SKM-1 (cell line): ENCODE results near the gene TBX3.

Experiments used
- DNase-seq: peaks from one replicate; lab custom pipeline; 2025; ENCODE audit not compliant: unreplicated experiment; lab: John Stamatoyannopoulos, UW

TBX3 gene

DNA sequence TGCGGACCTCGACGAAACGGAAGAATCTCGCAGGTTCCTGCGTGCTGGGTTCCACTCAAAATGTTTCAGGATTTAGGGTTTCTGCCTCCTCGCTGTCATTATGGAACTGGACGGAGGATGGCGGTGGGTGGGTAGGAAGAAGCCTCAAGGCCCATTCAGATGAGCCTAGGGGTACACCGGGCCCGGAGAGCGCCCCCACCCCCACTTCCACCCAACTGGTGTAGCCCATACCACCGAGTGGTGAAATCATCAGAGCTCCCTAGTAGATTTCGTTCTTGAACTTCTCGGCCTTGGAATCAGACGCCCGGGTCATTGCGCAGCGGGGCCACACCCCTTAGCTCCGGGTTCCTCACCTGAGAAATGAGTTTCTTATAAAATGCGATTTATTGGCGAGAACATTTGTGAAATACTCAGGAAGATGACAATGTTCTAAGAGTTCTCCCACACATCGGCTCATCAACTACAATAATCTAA lies 13.3 kb upstream of the TBX3 start:
- no peak for DNase-seq

DNA sequence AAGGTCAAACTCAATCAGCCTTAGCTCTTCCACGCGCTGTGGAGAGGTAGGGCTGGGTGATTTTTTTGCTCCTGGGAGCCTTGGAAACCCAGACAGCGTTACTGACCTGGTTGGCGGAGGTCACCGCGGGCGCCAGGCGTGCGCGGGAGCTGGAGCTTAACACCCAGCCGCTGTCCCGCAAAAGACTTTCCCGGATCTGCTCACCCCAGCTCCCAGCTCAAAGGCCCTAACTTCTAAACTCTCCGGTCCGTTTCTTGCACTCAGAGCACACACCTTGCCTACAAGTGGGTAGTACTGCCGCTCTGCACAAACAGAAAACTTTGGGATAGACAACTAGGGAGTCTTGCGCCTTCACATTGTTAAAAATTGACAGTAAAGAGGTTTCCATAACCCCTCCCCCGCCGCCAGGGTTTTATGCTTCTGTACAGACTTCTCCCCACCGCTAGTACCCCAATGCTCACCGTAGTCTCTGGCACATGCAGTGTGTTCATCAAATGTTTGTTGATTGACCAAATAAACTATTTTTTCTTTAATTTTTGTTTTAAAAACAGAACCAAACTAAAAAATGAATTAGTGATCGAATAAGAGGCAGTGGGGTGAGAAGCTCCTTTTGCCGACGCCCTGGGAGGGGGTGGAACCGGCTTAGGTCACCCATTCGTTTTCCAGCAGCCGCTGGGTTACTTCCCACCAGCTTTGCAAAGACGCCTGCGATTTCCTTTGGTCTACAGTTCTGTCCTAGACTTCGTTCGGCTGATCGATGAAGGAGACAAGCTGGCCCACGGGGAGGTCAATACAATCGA lies 12.7 kb upstream of the TBX3 start:
- no peak for DNase-seq

DNA sequence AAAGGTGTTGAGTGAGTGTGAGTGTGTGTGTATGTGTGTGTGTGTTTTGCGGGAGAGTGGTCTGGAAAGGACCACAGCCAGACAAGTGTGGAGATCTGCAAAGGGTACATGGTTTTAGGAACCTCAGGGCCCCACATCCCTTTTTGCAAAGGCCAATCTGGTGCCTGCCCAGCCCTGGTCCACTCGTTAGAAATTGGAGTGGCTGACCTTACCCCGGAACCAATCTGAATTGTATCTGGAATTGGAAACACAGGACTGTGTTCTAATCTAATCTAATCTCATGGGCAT lies 11.3 kb upstream of the TBX3 start:
- no peak for DNase-seq

- DNase-seq, result no peak
Observed at GRCh38 chr12:114694436-114695304, 10.7 kb upstream of the TBX3 start.

GRCh38 chr12:114693532-114693931 lies 9.6 kb upstream of the TBX3 start:
- no peak for DNase-seq

- no peak for DNase-seq
Observed at GRCh38 chr12:114693059-114693531, 9.1 kb upstream of the TBX3 start.

- DNase-seq, result no peak
Observed at GRCh38 chr12:114692186-114693058, 8.4 kb upstream of the TBX3 start.

- no peak for DNase-seq
Observed at GRCh38 chr12:114691763-114692185, 7.8 kb upstream of the TBX3 start.

GRCh38 chr12:114691196-114691595 lies 7.2 kb upstream of the TBX3 start:
- DNase-seq, result no peak

- DNase-seq, result no peak
Observed at GRCh38 chr12:114690267-114691135, 6.5 kb upstream of the TBX3 start.

- DNase-seq, result no peak
Observed at GRCh38 chr12:114689075-114689994, 5.4 kb upstream of the TBX3 start.

GRCh38 chr12:114688256-114688845 lies 4.4 kb upstream of the TBX3 start:
- no peak for DNase-seq

GRCh38 chr12:114687802-114688201 lies 3.8 kb upstream of the TBX3 start:
- DNase-seq, result no peak

DNA sequence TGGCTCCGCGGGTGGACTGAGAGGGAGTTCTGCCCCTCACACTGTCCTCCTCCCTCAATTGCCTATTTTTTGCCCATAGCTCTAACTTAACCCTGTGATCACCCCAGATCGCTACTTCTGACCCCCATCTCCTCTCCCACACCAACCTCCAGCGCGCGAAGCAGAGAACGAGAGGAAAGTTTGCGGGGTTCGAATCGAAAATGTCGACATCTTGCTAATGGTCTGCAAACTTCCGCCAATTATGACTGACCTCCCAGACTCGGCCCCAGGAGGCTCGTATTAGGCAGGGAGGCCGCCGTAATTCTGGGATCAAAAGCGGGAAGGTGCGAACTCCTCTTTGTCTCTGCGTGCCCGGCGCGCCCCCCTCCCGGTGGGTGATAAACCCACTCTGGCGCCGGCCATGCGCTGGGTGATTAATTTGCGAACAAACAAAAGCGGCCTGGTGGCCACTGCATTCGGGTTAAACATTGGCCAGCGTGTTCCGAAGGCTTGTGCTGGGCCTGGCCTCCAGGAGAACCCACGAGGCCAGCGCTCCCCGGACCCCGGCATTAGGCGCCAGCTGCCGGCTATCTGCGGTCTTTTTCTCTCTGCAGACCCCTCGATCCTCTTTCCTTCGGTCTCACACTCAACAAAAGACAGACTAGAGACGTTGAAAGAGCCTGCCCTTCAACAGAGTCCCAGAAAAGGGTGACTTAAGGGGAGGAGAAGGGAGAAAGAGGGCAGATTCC lies 3.0 kb upstream of the TBX3 start:
- no peak for DNase-seq

DNA sequence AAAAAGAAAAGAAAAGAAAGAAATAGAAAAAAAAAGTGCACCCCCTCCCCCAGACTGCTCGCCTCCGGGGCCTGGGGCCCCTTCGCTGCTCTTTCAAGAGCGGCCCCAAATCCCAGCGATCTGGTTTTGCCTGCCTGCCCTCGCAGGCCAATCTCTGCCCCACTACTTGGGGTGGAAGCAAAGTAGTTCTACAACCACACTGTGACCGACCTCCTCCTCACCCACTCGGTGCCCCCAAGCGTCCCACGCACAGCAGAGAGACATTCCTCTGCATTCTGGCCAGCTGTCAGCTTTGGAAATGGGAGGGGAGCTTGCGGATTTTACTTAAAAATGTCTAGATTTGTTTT lies 2.4 kb upstream of the TBX3 start:
- DNase-seq, result no peak

DNA sequence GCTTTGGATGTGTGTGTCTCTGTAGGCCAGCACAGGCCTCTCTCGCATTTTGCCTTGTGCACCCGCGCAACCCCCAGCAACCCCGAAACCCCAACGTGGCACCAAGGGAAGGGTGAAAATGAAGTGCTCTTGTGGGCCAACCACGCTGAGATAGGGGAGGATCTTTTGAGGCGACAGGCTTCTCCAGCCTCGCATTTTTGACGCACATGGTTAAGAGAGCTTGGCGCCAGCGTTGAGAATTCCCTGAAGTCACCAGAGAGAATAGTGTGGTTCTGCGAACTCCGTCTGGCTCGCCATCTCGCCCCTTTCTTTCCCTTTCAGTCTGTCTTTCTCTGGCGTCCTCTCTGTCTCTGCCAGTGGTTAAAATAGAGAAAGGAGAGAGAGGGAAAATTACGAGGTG lies 1.9 kb upstream of the TBX3 start:
- no peak for DNase-seq

DNA sequence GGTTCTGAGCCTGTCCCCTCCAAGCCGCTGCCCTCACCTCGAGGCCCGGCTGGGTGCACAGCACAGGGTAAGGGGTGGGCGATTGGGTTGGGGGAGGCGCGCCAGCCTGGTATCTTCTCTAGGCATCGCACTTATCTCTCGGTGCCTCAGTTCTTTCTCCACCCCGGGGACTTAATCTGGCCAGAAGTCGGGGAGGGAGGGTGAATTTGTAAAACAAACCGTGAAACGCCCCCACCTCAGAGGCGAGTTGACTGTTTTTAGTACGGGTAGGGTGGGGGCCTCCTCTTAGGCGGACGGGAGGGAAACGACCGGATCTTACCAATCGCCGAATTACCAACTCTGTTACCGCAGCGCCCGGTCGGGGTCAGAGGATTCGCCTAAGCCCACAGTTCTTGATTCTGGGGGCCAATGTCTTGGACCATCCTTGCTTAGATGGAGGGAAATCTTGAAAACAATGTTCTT lies 1.4 kb upstream of the TBX3 start:
- no peak for DNase-seq

DNA sequence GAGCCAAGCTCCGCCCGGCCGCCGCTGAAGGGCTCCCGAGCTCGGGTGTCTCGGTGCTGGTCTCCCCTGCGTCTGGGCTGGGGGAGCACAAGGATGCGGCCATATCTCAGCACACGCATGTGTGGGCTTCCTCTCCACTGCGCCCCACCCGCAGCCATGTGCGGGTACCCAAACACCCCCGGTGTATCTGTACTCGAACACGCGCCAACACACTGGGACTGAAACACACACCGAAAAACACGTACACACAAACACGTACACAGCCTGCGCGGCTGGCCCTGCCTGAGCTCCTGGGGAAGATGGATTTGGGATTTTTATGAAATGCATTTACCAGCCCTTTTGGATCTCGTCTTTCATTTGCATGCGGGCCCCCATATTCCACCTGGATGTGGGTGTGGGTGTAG lies 897 bp upstream of the TBX3 start:
- no peak for DNase-seq
